ENCODE measurements around the gene ST3GAL3. TPM values are rescaled to one million over a fixed set of nuclear protein-coding genes. Genes with fewer than 3 reads are reported as not detected.

Gene ST3GAL3
- total and polyA plus RNA-seq, 2 donors (not counting 3 experiments of a cell fraction or from before 2014, with no cell fraction given): 14.3 to 35.8 TPM

DNA sequence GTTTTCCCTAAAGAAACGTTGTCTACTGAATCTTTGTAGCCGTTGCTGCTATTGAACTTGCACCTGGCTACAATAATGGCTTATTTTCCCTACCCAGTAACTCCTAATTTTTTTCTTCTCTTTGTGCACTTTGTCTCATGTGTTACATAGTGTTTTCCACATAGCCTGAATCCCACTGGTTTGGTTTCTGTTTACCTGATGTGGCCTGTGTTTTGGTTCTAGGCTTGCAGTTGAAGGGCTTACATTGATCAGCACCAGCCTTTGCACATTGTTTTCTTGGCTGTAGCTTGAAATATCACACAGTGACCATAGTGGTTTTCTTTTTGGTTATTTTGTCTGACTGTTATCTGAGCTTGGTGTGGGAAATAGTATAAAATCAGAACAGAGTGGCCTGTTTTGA, 29.5 kb downstream of the ST3GAL3 start:
- H3K4me1 ChIP-seq (ENCODE audit: control insufficient read depth, extremely low read depth, insufficient read depth, low read length): no peaks in the 10 kb centered on the region
- ChIA-PET POLR2A (no interaction called here), CTCF (interaction anchor here (0.9 to 1.4 kb wide), 2 partner anchors 12 to 27 kb away, joined by 3 read pairs; no protein-coding TSS in a partner anchor)
- H3K27ac ChIP-seq (ENCODE audit: insufficient read depth, low read depth, low read length): no peak overlapping the region
- H3K79me2 ChIP-seq (ENCODE audit: control insufficient read depth, insufficient read depth, low read length): peaks cover 8% of the 10 kb centered on the region
- no peak for TF ChIP-seq MYC (IDR thresholded peaks at IDR 0.05; ENCODE audit: low read depth, low read length)
- no peak for TF ChIP-seq GATA2 (IDR thresholded peaks at IDR 0.05; ENCODE audit: insufficient read depth, insufficient read length, low read depth, low read length)
- TF ChIP-seq, protein P1, sequence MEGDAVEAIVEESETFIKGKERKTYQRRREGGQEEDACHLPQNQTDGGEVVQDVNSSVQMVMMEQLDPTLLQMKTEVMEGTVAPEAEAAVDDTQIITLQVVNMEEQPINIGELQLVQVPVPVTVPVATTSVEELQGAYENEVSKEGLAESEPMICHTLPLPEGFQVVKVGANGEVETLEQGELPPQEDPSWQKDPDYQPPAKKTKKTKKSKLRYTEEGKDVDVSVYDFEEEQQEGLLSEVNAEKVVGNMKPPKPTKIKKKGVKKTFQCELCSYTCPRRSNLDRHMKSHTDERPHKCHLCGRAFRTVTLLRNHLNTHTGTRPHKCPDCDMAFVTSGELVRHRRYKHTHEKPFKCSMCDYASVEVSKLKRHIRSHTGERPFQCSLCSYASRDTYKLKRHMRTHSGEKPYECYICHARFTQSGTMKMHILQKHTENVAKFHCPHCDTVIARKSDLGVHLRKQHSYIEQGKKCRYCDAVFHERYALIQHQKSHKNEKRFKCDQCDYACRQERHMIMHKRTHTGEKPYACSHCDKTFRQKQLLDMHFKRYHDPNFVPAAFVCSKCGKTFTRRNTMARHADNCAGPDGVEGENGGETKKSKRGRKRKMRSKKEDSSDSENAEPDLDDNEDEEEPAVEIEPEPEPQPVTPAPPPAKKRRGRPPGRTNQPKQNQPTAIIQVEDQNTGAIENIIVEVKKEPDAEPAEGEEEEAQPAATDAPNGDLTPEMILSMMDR (IDR thresholded peaks at IDR 0.05; ENCODE audit: extremely low read depth in 1 of 2, insufficient read depth in 1 of 2, low read depth in 1 of 2, low read length in 2 of 2): no peak
- no peak for TF ChIP-seq JUN (IDR thresholded peaks at IDR 0.05; ENCODE audit: borderline replicate concordance, insufficient read depth, insufficient read length, low read depth)
- no peak for TF ChIP-seq POLR2AphosphoS5 (IDR thresholded peaks at IDR 0.05; ENCODE audit: insufficient read depth, low read depth, low read length)
- no peak for TF ChIP-seq FOS (IDR thresholded peaks at IDR 0.05; ENCODE audit: borderline replicate concordance, insufficient read depth, low read length)
- no peak for TF ChIP-seq POLR2A (IDR thresholded peaks at IDR 0.05; ENCODE audit: low read depth, low read length)
- TF ChIP-seq, protein P2, sequence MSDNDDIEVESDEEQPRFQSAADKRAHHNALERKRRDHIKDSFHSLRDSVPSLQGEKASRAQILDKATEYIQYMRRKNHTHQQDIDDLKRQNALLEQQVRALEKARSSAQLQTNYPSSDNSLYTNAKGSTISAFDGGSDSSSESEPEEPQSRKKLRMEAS (IDR thresholded peaks at IDR 0.05; ENCODE audit: insufficient read depth, insufficient read length): no peak
- no peak for TF ChIP-seq EZH2 (IDR thresholded peaks at IDR 0.05; ENCODE audit: borderline replicate concordance, low read depth, low read length, severe bottlenecking)
- H3K9ac ChIP-seq (replicated peaks; ENCODE audit: extremely low read depth, insufficient read depth, low read length): no peak overlapping the region
- no peaks in the 10 kb centered on the region for H3K9me1 ChIP-seq (replicated peaks; ENCODE audit: control insufficient read depth, extremely low read depth, insufficient read depth, low read length)
- H4K20me1 ChIP-seq (replicated peaks; ENCODE audit: control insufficient read depth, extremely low read depth, insufficient read depth, low read length): no peaks in the 10 kb centered on the region
- no peaks in the 10 kb centered on the region for H3K27me3 ChIP-seq (ENCODE audit: control insufficient read depth in 2 of 2, insufficient read depth in 2 of 2, low read length in 2 of 2)
- H3K9me3 ChIP-seq (replicated peaks; ENCODE audit: control insufficient read depth, insufficient read depth, low read length): no peaks in the 10 kb centered on the region
- no peak overlapping the region for H3K4me2 ChIP-seq (ENCODE audit: insufficient read depth, low read length)
- H3K36me3 ChIP-seq (ENCODE audit: control insufficient read depth in 2 of 2, extremely low read depth in 1 of 2, insufficient read depth in 2 of 2, low read length in 2 of 2): peaks cover 0 to 5% of the 10 kb centered on the region in 2 experiments
- no peak overlapping the region for H3K4me3 ChIP-seq (replicated peaks in 1 of 3; ENCODE audit: insufficient read depth in 1 of 3, low read depth in 1 of 3, low read length in 3 of 3)
- BruUV-seq (replicated peaks): no TSS peak
- dilution Hi-C loops (cut with MboI; ENCODE audit: extremely low pct_ligation_motif_present, low sequenced_read_pairs): no loop called here
- DNase-seq (ENCODE audit: low read depth, low spot score) (no peak), FAIRE-seq (no peak)
- intact Hi-C loops (cut with micrococcal nuclease): no loop called here
- H2AFZ ChIP-seq (ENCODE audit: low read depth, low read length): no peak overlapping the region
